Hepatocyte (in vitro differentiated cells): ENCODE data around the gene NOTCH4.

ENCODE experiments used
- EZH2phosphoT487 ChIP-seq: fragments of 200-600 bp; sonication (generic); IDR thresholded peaks from one replicate; pipeline ENCODE4 v1.6.1; 2018; ENCODE audit warnings: antibody characterized with exemption, mild to moderate bottlenecking, low read depth, moderate library complexity; ENCODE audit not compliant: unreplicated experiment, severe bottlenecking
- TF ChIP-seq, protein P1 (sequence below): fragments of 200-600 bp; sonication (generic); IDR thresholded peaks from 2 replicates; pipeline ENCODE4 v1.5.1; 2016; ENCODE audit warnings: antibody characterized with exemption, mild to moderate bottlenecking; ENCODE audit not compliant: poor library complexity

DNA sequence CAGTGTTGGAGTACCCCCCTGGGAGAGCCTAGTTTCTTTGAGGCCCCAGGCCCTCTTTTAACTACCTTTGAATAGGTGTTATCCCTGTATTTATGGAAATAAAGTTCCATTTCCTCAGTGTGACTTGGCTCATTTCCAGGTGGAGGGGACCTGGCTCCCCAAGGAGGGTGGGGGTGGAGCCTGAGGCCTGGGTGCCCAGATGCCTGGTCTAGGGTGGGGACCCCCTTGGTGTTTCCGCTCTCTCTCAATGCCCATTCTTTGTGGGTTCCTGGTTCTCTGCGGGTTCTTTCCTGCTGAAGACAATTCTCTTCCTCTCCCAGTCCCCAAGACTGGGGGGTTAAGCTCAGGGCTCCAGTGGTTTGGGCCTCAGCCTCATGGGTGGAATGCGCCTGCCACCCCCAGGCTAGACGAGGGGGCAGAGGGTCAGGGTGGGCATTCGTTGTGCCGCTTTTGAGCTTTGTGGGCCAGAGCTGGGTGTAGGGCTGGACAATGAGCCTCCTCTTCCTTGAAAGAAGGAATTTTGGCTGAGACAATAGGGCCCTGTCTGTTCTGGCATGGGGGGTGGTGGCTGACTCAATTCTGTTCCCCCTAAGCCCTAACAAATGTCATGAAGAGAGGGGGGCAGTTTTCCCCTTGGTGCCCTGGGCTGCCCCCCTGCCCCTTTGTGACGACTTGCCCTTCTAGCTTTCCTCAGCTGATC is 60.2 kb downstream of the NOTCH4 start:
- TF ChIP-seq, protein P1, sequence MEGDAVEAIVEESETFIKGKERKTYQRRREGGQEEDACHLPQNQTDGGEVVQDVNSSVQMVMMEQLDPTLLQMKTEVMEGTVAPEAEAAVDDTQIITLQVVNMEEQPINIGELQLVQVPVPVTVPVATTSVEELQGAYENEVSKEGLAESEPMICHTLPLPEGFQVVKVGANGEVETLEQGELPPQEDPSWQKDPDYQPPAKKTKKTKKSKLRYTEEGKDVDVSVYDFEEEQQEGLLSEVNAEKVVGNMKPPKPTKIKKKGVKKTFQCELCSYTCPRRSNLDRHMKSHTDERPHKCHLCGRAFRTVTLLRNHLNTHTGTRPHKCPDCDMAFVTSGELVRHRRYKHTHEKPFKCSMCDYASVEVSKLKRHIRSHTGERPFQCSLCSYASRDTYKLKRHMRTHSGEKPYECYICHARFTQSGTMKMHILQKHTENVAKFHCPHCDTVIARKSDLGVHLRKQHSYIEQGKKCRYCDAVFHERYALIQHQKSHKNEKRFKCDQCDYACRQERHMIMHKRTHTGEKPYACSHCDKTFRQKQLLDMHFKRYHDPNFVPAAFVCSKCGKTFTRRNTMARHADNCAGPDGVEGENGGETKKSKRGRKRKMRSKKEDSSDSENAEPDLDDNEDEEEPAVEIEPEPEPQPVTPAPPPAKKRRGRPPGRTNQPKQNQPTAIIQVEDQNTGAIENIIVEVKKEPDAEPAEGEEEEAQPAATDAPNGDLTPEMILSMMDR: no peak
- TF ChIP-seq EZH2phosphoT487: no peak
